ENCODE data around the gene CCL22.

- no peak for TF ChIP-seq POLR2A (IDR thresholded peaks at IDR 0.05)
- TF ChIP-seq CTCF (IDR thresholded peaks at IDR 0.05), result no peak
These were observed 18.7 kb downstream of the CCL22 start for GRCh38 chr16:57377080-57377841.
